Measurements from ENCODE around the gene TRIM24.

DNA sequence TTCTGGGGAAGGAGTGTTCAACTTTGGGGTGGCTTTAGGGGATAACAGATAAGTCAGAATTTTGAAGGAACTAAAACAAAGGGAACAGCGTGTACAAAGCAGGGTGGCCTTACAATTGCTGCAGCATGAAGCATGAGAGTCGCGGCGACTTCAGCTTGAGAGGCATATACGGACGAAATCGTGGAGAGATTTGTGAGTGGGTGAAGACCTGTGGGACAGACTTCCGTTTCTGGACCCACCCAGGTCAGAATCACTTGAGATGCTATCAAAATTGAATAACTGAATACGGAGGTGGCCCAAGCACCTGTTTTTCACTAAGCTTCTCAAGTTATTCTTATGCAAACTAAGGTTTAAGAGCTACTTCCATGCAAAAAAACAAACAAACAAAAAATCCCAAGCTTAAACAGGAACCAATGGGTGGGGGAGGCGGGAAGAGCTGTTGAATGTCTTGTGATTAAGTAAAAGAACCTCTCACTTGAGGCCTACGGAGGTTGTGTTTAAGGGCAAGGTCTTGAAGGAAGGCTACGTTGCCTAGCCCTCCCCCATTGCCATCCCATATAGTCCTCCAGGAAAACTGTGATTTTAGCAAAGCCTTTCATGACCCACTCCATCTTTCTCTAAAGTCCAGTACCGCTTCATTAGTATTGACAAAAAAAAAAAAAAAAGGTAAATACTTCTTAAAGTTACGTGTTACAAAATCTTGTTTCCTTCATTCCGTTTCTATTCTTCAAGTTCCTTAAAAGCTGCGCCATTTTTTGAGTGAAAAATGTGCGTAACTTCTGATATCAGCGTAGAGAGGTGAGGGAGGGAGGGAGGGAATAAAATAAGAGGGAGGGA lies 1.3 kb upstream of the TRIM24 start:
- TF ChIP-seq CTCF (IDR thresholded peaks at IDR 0.05) (no peak), EP300 (IDR thresholded peaks at IDR 0.05) (no peak), POLR2A (IDR thresholded peaks at IDR 0.05) (no peak)

All from ovary (tissue), 3 donors.